AG04449 (cell line): ENCODE results near the gene PLPPR3.
A peak's percentile ranks its signal among the peaks of the same experiment; 100 is the strongest.
"Not testable (repeated sequence)": the region's sequence is repeated elsewhere in the genome, so short reads cannot be mapped to it uniquely, and the experiment has no call there.

ENCODE experiments used
- CTCF ChIA-PET: fragments of 350-600 bp; formaldehyde crosslinking; extraction: SDS; loops from one replicate; lab custom pipeline; 2021; ENCODE audit warnings: antibody characterized with exemption; lab: Yijun Ruan, JAX
- POLR2A ChIA-PET: fragments of 400-600, 350-600 bp; formaldehyde crosslinking; extraction: SDS; loops from one replicate; lab custom pipeline; 2020; ENCODE audit warnings: antibody characterized with exemption, inconsistent platforms; lab: Yijun Ruan, JAX
- DNase-seq: peaks from one replicate; pipeline ENCODE4 v3.0.0-alpha.2; 2010; ENCODE audit warnings: low read depth, low spot score
- H3K4me3 ChIP-seq: 2 replicates; pipeline ENCODE4 v1.5.1; 2011; ENCODE audit warnings: low read depth, mild to moderate bottlenecking, control low read depth, low read length
- TF ChIP-seq, protein P1 (sequence below): IDR thresholded peaks from one replicate; pipeline ENCODE4 v1.5.1; 2011; ENCODE audit warnings: mild to moderate bottlenecking, moderate library complexity, low read length, control low read depth, inconsistent platforms; ENCODE audit not compliant: insufficient read depth; ENCODE audit errors: missing control alignments

Gene PLPPR3

DNA sequence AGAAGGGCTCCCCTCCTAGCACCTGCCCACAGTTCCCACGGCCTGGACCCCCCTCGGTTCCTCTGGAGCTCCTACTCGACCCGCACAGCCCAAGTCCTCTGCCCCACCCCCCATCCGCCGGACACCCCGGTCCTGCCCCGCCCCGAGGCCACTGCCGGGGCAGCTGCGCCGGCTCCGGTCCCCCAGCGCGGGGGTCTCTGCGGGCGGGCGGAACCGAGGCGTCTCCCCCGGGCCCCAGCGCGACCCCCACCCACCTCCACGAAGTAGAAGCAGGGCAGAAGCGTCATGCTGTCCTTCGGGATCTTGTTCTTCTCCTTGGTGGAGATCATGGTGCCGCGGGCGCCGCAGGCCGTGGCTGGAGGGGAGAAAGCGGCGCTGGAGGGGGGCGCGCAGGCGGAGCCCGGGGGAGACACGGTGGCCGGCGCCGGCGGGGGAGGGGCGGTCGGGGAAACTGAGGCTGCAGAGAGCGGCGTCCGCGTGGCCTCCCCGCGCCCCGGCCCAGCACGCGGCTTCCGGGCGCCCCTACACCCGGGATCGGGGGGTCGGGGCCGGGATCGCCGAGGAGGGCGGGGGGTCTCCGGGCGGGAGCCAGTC, 427 bp downstream of the PLPPR3 start:
- TF ChIP-seq, protein P1, sequence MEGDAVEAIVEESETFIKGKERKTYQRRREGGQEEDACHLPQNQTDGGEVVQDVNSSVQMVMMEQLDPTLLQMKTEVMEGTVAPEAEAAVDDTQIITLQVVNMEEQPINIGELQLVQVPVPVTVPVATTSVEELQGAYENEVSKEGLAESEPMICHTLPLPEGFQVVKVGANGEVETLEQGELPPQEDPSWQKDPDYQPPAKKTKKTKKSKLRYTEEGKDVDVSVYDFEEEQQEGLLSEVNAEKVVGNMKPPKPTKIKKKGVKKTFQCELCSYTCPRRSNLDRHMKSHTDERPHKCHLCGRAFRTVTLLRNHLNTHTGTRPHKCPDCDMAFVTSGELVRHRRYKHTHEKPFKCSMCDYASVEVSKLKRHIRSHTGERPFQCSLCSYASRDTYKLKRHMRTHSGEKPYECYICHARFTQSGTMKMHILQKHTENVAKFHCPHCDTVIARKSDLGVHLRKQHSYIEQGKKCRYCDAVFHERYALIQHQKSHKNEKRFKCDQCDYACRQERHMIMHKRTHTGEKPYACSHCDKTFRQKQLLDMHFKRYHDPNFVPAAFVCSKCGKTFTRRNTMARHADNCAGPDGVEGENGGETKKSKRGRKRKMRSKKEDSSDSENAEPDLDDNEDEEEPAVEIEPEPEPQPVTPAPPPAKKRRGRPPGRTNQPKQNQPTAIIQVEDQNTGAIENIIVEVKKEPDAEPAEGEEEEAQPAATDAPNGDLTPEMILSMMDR, result no peak
- peak overlapping the region; percentile 38 for H3K4me3 ChIP-seq
- POLR2A ChIA-PET, result interaction anchor here (1.2 kb wide), 1 partner anchor 24 kb away, joined by 4 read pairs; no protein-coding TSS in a partner anchor
- CTCF ChIA-PET, result no interaction called here
- DNase-seq, result no peak

DNA sequence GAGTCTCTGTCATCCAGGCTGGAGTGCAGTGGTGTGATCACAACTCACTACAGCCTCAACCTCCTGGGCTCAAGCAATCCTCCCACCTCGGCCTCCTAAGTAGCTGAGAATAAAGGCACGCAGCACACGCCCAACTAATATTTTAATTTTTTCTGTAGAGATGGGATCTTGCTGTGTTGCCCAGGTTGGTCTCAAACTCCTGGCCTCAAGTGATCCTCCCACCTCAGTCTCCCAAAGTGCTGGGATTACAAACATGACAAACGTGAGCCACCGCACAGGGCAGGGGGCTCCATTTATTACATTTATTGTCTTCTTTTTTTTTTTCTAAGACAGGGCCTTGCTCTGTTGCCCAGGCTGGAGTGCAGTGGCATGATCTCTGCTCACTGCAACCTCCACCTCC, 1.5 kb downstream of the PLPPR3 start:
- CTCF ChIA-PET, DNase-seq, H3K4me3 ChIP-seq: not testable (repeated sequence)
- POLR2A ChIA-PET, result interaction anchor here (1.2 kb wide), 1 partner anchor 23 kb away, joined by 4 read pairs; no protein-coding TSS in a partner anchor

DNA sequence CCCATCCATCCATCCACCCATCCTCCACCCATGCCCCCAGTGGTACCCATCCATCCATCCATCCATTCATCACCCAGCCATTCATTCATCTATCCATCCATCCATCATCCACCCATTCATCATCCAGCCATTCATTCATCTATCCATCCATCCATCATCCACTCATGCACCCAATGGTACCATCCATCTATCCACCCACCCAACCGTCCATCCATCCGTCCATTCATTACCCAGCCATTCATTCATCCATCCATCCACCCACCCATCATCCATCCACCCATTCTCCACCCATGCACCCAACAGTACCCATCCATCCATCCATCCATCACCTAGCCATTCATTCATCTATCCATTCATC, 5.3 kb downstream of the PLPPR3 start:
- POLR2A ChIA-PET, result no interaction called here
- CTCF ChIA-PET, result no interaction called here
- H3K4me3 ChIP-seq, result no peak overlapping the region
- TF ChIP-seq, protein P1, result no peak
- no peak for DNase-seq

DNA sequence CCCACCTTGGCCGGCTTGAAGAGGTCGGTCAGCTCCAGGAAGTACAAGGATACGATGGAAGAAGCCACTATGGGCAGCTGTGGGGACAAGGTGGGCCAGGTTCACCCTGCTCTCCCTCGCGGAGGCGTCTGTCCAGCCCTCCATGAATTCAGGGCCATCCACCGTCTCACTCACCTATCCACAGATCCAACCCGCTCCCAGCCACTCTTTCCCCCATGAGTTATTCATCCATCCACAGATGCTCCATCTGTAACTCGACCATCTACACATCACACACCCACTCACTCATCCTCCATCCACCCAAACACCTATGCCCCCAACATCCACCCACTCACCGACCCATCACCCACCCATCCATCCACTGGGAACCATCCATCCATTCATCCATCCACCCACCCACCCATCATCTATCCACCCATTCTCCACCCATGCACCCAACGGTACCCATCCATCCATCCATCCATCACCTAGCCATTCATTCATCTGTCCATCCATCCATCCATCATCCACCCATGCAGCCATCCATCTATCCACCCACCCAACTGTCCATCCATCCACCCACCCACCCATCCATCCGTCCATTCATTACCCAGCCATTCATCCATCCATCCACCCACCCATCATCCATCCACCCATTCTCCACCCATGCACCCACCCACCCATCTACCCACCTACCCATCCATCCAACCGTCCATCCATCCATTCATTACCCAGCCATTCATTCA, 5.8 kb downstream of the PLPPR3 start:
- no peak overlapping the region for H3K4me3 ChIP-seq
- CTCF ChIA-PET, result no interaction called here
- POLR2A ChIA-PET, result no interaction called here
- no peak for DNase-seq
- TF ChIP-seq, protein P1, result no peak

DNA sequence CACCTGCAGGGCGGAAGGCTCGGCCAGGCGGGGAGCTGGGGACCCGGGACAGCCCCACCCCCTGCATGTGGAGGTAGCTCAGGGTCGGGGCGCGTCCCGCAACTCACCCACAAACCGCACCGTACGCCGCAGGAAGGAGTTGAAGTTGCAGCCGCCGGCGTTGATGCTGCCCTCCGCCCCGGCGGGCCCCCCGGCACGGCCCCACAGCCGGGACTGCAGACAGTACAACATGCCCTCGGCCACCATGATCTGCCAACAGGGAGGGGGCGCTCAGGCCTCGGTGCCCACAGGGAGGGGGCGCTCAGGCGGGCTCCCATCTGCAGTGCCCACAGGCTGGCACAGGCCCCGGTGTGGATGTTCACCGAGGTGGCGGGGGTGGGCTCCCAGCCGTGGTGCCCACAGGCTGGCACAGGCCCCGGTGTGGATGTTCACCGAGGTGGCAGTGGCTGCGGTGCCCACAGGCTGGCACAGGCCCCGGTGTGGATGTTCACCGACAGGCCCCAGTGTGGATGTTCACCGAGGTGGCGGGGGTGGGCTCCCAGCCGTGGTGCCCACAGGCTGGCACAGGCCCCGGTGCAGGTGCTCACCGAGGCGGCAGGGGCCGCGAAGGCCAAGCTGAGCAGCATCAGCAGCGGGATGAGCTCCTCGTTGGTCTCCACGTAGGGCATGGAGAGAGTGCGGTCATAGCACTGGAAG, 6.5 kb downstream of the PLPPR3 start:
- H3K4me3 ChIP-seq, result no peak overlapping the region
- TF ChIP-seq, protein P1, result no peak
- ChIA-PET POLR2A (no interaction called here), CTCF (interaction anchor here (1.0 kb wide), 1 partner anchor 41 kb away, joined by 4 read pairs; no protein-coding TSS in a partner anchor)
- DNase-seq, result no peak

DNA sequence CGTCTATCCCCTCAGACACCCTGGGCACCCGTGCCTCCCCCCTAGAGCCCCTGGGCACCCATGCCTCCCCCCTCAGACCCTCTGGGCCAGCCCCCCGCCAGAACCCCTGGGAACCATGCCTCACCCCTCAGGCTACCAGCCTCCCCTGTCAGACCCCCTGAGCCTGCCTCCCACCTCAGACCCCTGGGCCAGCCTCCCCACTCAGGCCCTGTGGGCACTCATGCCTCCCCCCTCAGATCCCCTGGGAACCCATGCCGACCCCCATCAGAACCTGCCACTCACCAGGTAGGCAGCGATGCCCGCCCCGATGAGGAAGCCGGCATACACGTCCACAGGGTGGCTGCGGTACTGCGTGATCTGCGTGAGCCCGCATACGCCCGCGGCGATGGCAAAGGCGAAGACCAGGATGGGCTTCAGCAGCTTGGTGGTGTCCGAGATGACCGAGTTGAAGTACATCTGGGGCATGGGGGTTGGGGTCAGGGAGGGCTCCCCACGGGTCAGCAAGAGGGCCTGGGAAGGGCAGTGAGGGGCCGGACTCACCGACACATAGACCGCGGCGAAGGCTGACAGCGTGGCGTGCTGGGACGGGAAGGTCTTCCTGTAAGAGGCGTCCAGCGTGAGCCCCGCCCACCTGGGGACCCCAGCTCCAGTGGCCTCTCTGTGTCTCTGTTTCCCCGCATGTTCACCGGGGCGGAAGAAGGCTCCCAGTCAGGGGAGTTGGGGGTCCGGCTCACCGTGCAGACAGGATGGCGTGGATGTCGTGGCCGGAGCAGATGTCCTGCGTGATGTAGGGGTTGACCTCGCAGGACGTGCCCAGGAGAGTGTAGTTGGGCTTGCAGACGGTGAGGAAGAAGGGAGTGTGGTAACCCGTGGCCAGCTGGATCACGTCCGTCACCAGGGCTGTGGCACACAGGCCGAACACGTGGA, 7.3 kb downstream of the PLPPR3 start:
- H3K4me3 ChIP-seq, result no peak overlapping the region
- ChIA-PET POLR2A (no interaction called here), CTCF (interaction anchor here (1.0 kb wide), 1 partner anchor 42 kb away, joined by 4 read pairs; no protein-coding TSS in a partner anchor)
- DNase-seq, result no peak
- TF ChIP-seq, protein P1, result no peak
